Liver (tissue), 3 donors: Measurements from ENCODE around the gene GFRA1.

Experiments
- ATF3 ChIP-seq: IDR thresholded peaks from 2 replicates; pipeline ENCODE4 v1.6.1; 2016; ENCODE audit warnings: antibody characterized with exemption
- CTCF ChIP-seq: fragments of 150-350 bp; IDR thresholded peaks from 2 replicates; pipeline ENCODE4 v1.5.1; 2017; ENCODE audit warnings: improper control_type of control experiment, low read depth, low read length; ENCODE audit not compliant: missing input control
- GABPA ChIP-seq, 2 donors: IDR thresholded peaks in 1 of 2; conservative IDR thresholded peaks in 1 of 2; 2 replicates each; pipeline ENCODE4 v1.6.1; 2016; ENCODE audit warnings: antibody characterized with exemption in 2 of 2, mild to moderate bottlenecking in 1 of 2, moderate library complexity in 1 of 2
- RAD21 ChIP-seq, 2 donors: IDR thresholded peaks; 2 replicates each; pipeline ENCODE4 v1.6.1; 2016; ENCODE audit warnings: antibody characterized with exemption in 2 of 2, mild to moderate bottlenecking in 2 of 2
- REST ChIP-seq: IDR thresholded peaks from 2 replicates; pipeline ENCODE4 v1.6.1; 2016; ENCODE audit warnings: antibody characterized with exemption, mild to moderate bottlenecking
- RXRA ChIP-seq, 2 donors: IDR thresholded peaks; 2 replicates each; pipeline ENCODE4 v1.6.1; 2017 to 2018; ENCODE audit warnings: antibody characterized with exemption in 2 of 2, mild to moderate bottlenecking in 1 of 2
- YY1 ChIP-seq: IDR thresholded peaks from 2 replicates; pipeline ENCODE4 v1.6.1; 2016; ENCODE audit warnings: antibody characterized with exemption, mild to moderate bottlenecking
- ZBTB33 ChIP-seq: IDR thresholded peaks from 2 replicates; pipeline ENCODE4 v1.6.1; 2016; ENCODE audit warnings: antibody characterized with exemption
- donor health status: healthy.
- donor health status: healthy.

- TF ChIP-seq CTCF (no peak), REST (no peak), RXRA (IDR thresholded peaks at IDR 0.05) (no peak), ZBTB33 (no peak), RAD21 (IDR thresholded peaks at IDR 0.05) (no peak), ATF3 (no peak), GABPA (IDR thresholded peaks at IDR 0.05 in 1 of 2, conservative IDR thresholded peaks at IDR 0.05 in 1 of 2) (no peak), YY1 (no peak)
These were observed 110.2 kb downstream of the GFRA1 start for GRCh38 chr10:116162851-116163250.
